Measurements from ENCODE around the gene HHIPL2.

Gene HHIPL2

GRCh38 chr1:222540598-222540995, 7.3 kb downstream of the HHIPL2 start:
- no peak for TF ChIP-seq CTCF (IDR thresholded peaks at IDR 0.05)
- TF ChIP-seq ZFX (IDR thresholded peaks at IDR 0.05; ENCODE audit: borderline replicate concordance): no peak
- no peak overlapping the region for H3K27ac ChIP-seq

- no peak overlapping the region for H3K27ac ChIP-seq
- no peak for TF ChIP-seq CTCF (IDR thresholded peaks at IDR 0.05)
- TF ChIP-seq ZFX (IDR thresholded peaks at IDR 0.05; ENCODE audit: borderline replicate concordance): no peak
Measured at GRCh38 chr1:222539951-222540597, 7.8 kb downstream of the HHIPL2 start.

- TF ChIP-seq CTCF (IDR thresholded peaks at IDR 0.05) (no peak), ZFX (IDR thresholded peaks at IDR 0.05; ENCODE audit: borderline replicate concordance) (no peak)
- no peak overlapping the region for H3K27ac ChIP-seq
Measured at GRCh38 chr1:222535455-222535854, 12.4 kb downstream of the HHIPL2 start.

- H3K27ac ChIP-seq: no peak overlapping the region
- TF ChIP-seq ZFX (IDR thresholded peaks at IDR 0.05; ENCODE audit: borderline replicate concordance): no peak
- no peak for TF ChIP-seq CTCF (IDR thresholded peaks at IDR 0.05)
Measured at GRCh38 chr1:222530852-222531251, 17.1 kb downstream of the HHIPL2 start.

- H3K27ac ChIP-seq: no peak overlapping the region
- no peak for TF ChIP-seq CTCF (IDR thresholded peaks at IDR 0.05)
- TF ChIP-seq ZFX (IDR thresholded peaks at IDR 0.05; ENCODE audit: borderline replicate concordance): no peak
Measured at GRCh38 chr1:222529916-222530315, 18.0 kb downstream of the HHIPL2 start.

GRCh38 chr1:222529181-222529580, 18.7 kb downstream of the HHIPL2 start:
- TF ChIP-seq CTCF (IDR thresholded peaks at IDR 0.05) (no peak), ZFX (IDR thresholded peaks at IDR 0.05; ENCODE audit: borderline replicate concordance) (no peak)
- H3K27ac ChIP-seq: no peak overlapping the region

GRCh38 chr1:222525951-222526350, 22.0 kb downstream of the HHIPL2 start:
- no peak for TF ChIP-seq ZFX (IDR thresholded peaks at IDR 0.05; ENCODE audit: borderline replicate concordance)
- no peak for TF ChIP-seq CTCF (IDR thresholded peaks at IDR 0.05)
- no peak overlapping the region for H3K27ac ChIP-seq

Measured in 22Rv1 (cell line).